Naive B cell (primary cell): ENCODE measurements around the gene PRPSAP1. TPM values are rescaled to one million over a fixed set of nuclear protein-coding genes. Genes with fewer than 3 reads are reported as not detected.

ENCODE experiments used
- ATAC-seq, 2 donors: fragments of 150-1000 bp; cut with Tn5 transposase; 2 replicates each; pipeline ENCODE4 v1.10.0; 2021; ENCODE audit warnings: low read depth in 2 of 2, mild to moderate bottlenecking in 2 of 2, moderate library complexity in 2 of 2
- DNase-seq: peaks from one replicate; pipeline ENCODE4 v3.0.0; 2022
- H3K27ac Mint-ChIP-seq, 6 donors: one replicate each; pipeline ENCODE4 v1.8.0; 2020 to 2022; ENCODE audit warnings: mild to moderate bottlenecking in 6 of 6, mixed read lengths in 6 of 6, moderate library complexity in 5 of 6, inconsistent platforms in 2 of 6
- H3K27me3 Mint-ChIP-seq, 3 donors: one replicate each; pipeline ENCODE4 v1.8.0; 2021 to 2022; ENCODE audit warnings: mixed read lengths in 3 of 3, mild to moderate bottlenecking in 1 of 3
- H3K36me3 Mint-ChIP-seq, 2 donors: one replicate each; pipeline ENCODE4 v1.8.0; 2020 to 2022; ENCODE audit warnings: mixed read lengths in 2 of 2, inconsistent platforms in 1 of 2, mild to moderate bottlenecking in 1 of 2
- H3K4me1 Mint-ChIP-seq, 3 donors: one replicate each; pipeline ENCODE4 v1.8.0; 2020 to 2022; ENCODE audit warnings: mixed read lengths in 3 of 3, inconsistent platforms in 1 of 3, mild to moderate bottlenecking in 1 of 3, moderate library complexity in 1 of 3
- H3K4me3 Mint-ChIP-seq, 8 donors: one replicate each; pipeline ENCODE4 v1.8.0; 2020 to 2022; ENCODE audit warnings: mild to moderate bottlenecking in 8 of 8, mixed read lengths in 8 of 8, moderate library complexity in 8 of 8, inconsistent platforms in 2 of 8
- H3K9me3 Mint-ChIP-seq, 7 donors: one replicate each; pipeline ENCODE4 v1.8.0; 2020 to 2022; ENCODE audit warnings: mixed read lengths in 7 of 7, mild to moderate bottlenecking in 5 of 7, inconsistent platforms in 2 of 7, moderate library complexity in 1 of 7
- polyA plus RNA-seq, 6 donors: library from polyadenylated mRNA; unstranded; fragments of 300-500 nt; fragmentation: Illumina TruSeq; gene quantifications; one replicate each; pipeline ENCODE4 v1.2.3, GENCODE V29; 2021; ENCODE audit warnings: low read depth in 6 of 6

Gene PRPSAP1
- polyA plus RNA-seq, 6 donors from 2014 or later = 46.0 to 81.3 (median 54.4) TPM

DNA sequence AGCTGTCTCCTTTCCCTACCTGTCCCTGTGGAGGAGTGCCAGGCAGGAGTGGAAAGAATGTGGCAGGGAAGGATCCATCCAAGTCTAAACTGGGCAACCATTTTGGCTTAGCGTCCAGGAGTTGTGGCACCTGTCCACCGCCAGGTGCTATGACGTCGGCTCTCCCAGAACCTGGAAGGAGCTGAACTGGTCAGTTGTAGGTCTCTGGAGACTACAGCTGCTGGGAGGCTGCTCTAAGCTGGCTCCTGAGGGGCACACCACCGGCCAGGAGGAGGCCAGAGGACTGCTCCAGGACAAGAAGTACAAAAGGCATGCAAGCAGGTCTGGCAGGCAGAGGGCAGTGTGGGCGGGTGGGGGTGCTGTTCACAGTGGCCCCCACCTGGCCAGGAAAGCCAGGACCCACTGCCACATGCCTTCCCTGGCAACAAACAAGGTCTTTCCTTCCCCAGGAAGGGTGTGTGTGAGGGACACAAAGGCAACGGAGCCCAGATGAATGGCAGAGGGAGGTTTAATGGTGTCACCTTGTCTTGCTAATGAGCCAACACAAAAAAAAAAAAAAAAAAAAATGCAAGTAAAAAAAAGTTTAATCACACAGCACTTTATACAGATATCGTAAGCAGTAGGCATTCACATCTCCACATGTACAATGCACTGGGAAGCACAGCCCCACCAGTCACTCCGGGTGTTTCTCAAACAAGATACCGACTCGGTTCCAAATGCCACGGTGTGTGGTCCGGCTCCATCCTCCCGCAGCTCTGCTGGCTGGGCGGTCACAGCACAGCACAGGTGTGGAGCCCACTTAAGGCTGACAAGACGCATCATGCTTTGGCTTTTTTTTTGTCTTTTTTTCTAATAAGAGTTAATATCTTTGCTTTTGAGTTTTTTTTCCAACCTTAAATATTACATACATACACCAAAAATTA lies 35.5 kb upstream of the PRPSAP1 start:
- H3K36me3 Mint-ChIP-seq = peaks cover 7 to 10% of the 10 kb centered on the region in 2 donors
- no peak for ATAC-seq
- H3K27ac Mint-ChIP-seq = peak overlapping the region in 2 of 6 donors; percentile 64 to 71
- DNase-seq = no peak
- no peaks in the 10 kb centered on the region for H3K27me3 Mint-ChIP-seq
- no peaks in the 10 kb centered on the region for H3K9me3 Mint-ChIP-seq
- peak overlapping the region in 2 of 8 donors; percentile 3 to 38 for H3K4me3 Mint-ChIP-seq
- H3K4me1 Mint-ChIP-seq = peaks cover 0 to 12% (median 6%) of the 10 kb centered on the region in 3 donors

DNA sequence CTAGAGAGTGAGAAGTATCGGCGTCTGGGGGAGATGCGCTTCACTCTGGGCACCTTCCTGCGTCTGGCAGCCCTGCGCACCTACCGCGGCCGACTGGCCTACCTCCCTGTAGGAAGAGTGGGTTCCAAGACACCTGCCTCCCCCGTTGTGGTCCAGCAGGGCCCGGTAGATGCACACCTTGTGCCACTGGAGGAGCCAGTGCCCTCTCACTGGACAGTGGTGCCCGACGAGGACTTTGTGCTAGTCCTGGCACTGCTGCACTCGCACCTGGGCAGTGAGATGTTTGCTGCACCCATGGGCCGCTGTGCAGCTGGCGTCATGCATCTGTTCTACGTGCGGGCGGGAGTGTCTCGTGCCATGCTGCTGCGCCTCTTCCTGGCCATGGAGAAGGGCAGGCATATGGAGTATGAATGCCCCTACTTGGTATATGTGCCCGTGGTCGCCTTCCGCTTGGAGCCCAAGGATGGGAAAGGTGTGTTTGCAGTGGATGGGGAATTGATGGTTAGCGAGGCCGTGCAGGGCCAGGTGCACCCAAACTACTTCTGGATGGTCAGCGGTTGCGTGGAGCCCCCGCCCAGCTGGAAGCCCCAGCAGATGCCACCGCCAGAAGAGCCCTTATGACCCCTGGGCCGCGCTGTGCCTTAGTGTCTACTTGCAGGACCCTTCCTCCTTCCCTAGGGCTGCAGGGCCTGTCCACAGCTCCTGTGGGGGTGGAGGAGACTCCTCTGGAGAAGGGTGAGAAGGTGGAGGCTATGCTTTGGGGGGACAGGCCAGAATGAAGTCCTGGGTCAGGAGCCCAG lies 33.5 kb upstream of the PRPSAP1 start:
- Mint-ChIP-seq H3K9me3 (no peaks in the 10 kb centered on the region), H3K36me3 (no peaks in the 10 kb centered on the region), H3K4me3 (peak overlapping the region in 5 of 8 donors; percentile 9 to 80 (median 55)), H3K27ac (no peak overlapping the region), H3K4me1 (peaks cover 7 to 19% (median 11%) of the 10 kb centered on the region in 3 donors), H3K27me3 (peaks cover 0 to 13% (median 7%) of the 10 kb centered on the region in 3 donors)
- ATAC-seq = no peak
- no peak for DNase-seq

GRCh38 chr17:76385892-76386786 lies 32.4 kb upstream of the PRPSAP1 start:
- DNase-seq (peak; percentile 80), ATAC-seq (peak; percentile 61 to 62)
- H3K4me1 Mint-ChIP-seq = peaks cover 7 to 19% (median 11%) of the 10 kb centered on the region in 3 donors
- no peaks in the 10 kb centered on the region for H3K36me3 Mint-ChIP-seq
- H3K27ac Mint-ChIP-seq = peak overlapping the region in 2 of 6 donors; percentile 7 to 53
- peaks cover 0 to 22% (median 7%) of the 10 kb centered on the region in 3 donors for H3K27me3 Mint-ChIP-seq
- H3K9me3 Mint-ChIP-seq = no peaks in the 10 kb centered on the region
- H3K4me3 Mint-ChIP-seq = peak overlapping the region; percentile 66 to 96 (median 76)

- ATAC-seq (no peak), DNase-seq (no peak)
- Mint-ChIP-seq H3K9me3 (no peaks in the 10 kb centered on the region), H3K27ac (peak overlapping the region in 1 of 6 donors; percentile 7), H3K4me3 (peak overlapping the region; percentile 70 to 96 (median 77)), H3K27me3 (peaks cover 0 to 29% (median 7%) of the 10 kb centered on the region in 3 donors), H3K4me1 (peaks cover 7 to 19% (median 11%) of the 10 kb centered on the region in 3 donors), H3K36me3 (no peaks in the 10 kb centered on the region)
These were observed 31.5 kb upstream of the PRPSAP1 start for GRCh38 chr17:76384987-76385891.

DNA sequence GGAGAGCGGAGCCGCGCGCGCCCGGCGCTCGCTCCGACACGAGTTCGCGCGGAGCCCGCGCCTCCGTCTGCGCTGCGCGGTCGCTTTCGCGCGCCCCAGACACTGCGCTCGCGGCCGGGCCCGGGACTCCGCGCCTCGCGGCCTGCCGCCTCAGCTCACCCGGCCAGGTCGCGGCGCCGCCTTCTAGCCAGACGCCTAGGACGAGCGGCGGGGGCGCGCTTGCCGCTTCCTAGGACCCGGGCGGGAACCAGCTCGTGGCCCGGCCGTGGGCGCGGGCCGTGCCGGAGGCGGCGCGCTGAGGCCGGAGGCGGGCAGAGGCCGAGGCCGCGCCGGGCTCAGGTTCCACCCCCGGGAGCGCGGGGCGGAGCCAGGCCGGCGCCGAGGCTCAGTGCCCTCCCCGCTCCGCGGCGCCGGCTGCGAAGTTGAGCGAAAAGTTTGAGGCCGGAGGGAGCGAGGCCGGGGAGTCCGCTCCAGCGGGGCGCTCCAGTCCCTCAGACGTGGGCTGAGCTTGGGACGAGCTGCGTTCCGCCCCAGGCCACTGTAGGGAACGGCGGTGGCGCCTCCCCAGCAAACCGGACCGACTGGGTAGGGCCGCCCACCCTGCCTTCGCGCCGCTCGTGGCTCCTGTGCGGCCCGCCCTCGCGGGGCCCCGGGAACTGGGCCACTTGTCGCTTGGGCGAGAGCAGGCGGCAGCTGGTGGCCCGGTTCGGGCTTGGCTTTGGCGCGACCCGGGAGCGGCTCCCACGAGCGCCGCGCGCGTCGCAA lies 30.7 kb upstream of the PRPSAP1 start, which contains the start of gene SPHK1:
Gene SPHK1, plus strand, starts transcription at position 388 of the 765 bp plus-strand sequence. CDS start 1,036 bp downstream, outside the sequence.
- Mint-ChIP-seq H3K9me3 (no peaks in the 10 kb centered on the region), H3K27ac (peak within 1 kb of the TSS in 3 of 6 donors; percentile 74 to 83 (median 76)), H3K36me3 (no peaks in the 10 kb centered on the region), H3K27me3 (peaks cover 4 to 29% (median 7%) of the 10 kb centered on the region in 3 donors), H3K4me3 (peak within 1 kb of the TSS; percentile 85 to 96 (median 92)), H3K4me1 (peaks cover 7 to 19% (median 11%) of the 10 kb centered on the region in 3 donors)
- ATAC-seq = peak; percentile 60 to 61
- DNase-seq = peak; percentile 56

DNA sequence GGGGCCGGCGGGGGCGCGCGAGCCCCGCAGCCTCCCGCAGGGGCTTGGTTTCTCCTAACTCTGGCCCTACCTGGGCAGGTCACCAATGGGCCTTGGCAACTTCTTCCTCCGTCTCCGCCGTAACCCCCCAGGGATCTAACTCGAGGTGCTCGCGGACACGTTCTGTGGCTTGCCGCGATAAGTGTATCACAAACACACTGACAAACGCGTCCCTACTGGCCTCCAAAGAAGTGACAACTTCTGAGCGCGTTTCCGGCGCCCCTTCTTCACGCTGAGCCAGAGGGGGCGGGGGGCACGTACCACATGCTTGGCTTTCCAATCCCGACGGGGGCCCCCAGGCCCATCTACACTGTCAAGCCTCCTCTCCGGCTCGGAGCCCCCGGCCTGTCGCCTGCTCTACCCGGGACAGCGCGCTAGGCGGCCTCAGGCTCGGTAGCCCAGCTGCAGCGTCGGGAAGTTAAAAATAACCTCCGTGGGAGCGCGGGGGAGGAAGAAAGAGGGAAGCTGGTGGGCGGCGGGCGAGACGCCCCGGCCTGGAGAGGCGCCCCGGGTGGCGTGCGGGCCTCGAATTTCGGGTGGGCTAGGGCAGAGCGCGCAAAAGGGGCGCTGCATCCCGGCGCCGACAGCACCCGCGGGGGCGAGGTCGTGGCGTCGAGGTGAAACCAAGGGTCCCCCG lies 30.0 kb upstream of the PRPSAP1 start:
- peak; percentile 42 for DNase-seq
- peak; percentile 44 to 49 for ATAC-seq
- no peaks in the 10 kb centered on the region for H3K36me3 Mint-ChIP-seq
- peaks cover 4 to 32% (median 7%) of the 10 kb centered on the region in 3 donors for H3K27me3 Mint-ChIP-seq
- peaks cover 7 to 19% (median 11%) of the 10 kb centered on the region in 3 donors for H3K4me1 Mint-ChIP-seq
- peak overlapping the region in 3 of 6 donors; percentile 74 to 83 (median 76) for H3K27ac Mint-ChIP-seq
- H3K4me3 Mint-ChIP-seq = peak overlapping the region; percentile 85 to 96 (median 92)
- H3K9me3 Mint-ChIP-seq = no peaks in the 10 kb centered on the region

- H3K36me3 Mint-ChIP-seq = no peaks in the 10 kb centered on the region
- DNase-seq (peak; percentile 33), ATAC-seq (peak; percentile 28 to 32)
- H3K4me3 Mint-ChIP-seq = peak overlapping the region; percentile 86 to 96 (median 93)
- H3K4me1 Mint-ChIP-seq = peaks cover 7 to 19% (median 11%) of the 10 kb centered on the region in 3 donors
- H3K9me3 Mint-ChIP-seq = no peaks in the 10 kb centered on the region
- H3K27ac Mint-ChIP-seq = peak overlapping the region in 2 of 6 donors; percentile 71 to 90
- H3K27me3 Mint-ChIP-seq = peaks cover 4 to 33% (median 7%) of the 10 kb centered on the region in 3 donors
These were observed 29.3 kb upstream of the PRPSAP1 start for GRCh38 chr17:76382803-76383545.

- ATAC-seq (no peak), DNase-seq (no peak)
- H3K36me3 Mint-ChIP-seq = no peaks in the 10 kb centered on the region
- peak overlapping the region; percentile 62 to 96 (median 90) for H3K4me3 Mint-ChIP-seq
- no peaks in the 10 kb centered on the region for H3K9me3 Mint-ChIP-seq
- H3K27ac Mint-ChIP-seq = peak overlapping the region in 2 of 6 donors; percentile 71 to 90
- H3K27me3 Mint-ChIP-seq = peaks cover 7 to 37% (median 7%) of the 10 kb centered on the region in 3 donors
- peaks cover 7 to 19% (median 11%) of the 10 kb centered on the region in 3 donors for H3K4me1 Mint-ChIP-seq
These were observed 28.7 kb upstream of the PRPSAP1 start for GRCh38 chr17:76382351-76382802.

DNA sequence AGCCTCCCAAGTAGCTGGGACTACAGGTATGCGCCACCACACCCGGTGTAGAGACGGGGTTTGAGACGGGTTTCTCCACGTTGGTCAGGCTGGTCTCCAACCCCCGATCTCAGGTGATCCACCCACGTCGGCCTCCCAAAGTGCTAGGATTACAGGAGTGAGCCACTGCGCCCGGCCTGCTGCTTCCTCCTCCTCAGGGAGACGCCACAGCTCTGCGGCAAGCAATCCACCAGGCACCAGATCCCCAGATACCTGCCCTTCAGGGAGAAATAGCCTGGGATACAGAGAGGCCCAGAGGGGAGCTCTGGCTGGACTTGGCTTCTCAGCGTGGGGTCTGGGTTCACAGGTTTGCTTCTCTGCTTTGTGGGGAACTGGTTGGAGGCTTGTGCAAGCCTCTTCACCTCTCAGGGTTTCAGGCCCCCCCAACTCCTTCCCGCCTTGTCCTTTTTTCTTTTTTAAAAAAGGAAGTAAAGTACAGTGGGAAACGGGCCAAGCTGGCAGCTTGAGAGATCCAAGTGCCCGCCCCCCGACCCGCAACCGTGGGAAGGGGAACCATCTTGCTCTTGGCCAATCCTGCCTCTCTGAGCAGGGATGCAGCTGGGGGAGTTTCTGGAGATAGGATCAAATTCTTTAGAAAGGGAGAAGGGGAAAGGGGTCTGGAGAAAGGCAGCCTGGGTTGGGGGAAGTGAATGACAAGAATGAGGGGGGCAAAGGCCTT lies 28.1 kb upstream of the PRPSAP1 start:
- ATAC-seq = no peak
- peak overlapping the region in 6 of 8 donors; percentile 24 to 96 (median 43) for H3K4me3 Mint-ChIP-seq
- H3K36me3 Mint-ChIP-seq = no peaks in the 10 kb centered on the region
- peaks cover 7 to 19% (median 11%) of the 10 kb centered on the region in 3 donors for H3K4me1 Mint-ChIP-seq
- no peaks in the 10 kb centered on the region for H3K9me3 Mint-ChIP-seq
- H3K27me3 Mint-ChIP-seq = peaks cover 7 to 40% (median 9%) of the 10 kb centered on the region in 3 donors
- DNase-seq = no peak
- H3K27ac Mint-ChIP-seq = peak overlapping the region in 1 of 6 donors; percentile 29
